ENCODE data around the gene TMEM239.

The TMEM239 gene

GRCh38 chr20:2793471-2793870 lies 22.7 kb upstream of the TMEM239 start:
- TF ChIP-seq REST (IDR thresholded peaks at IDR 0.05; ENCODE audit: insufficient read depth in 1 of 2, low read depth in 2 of 2, low read length in 2 of 2) (no peak), TAF1 (IDR thresholded peaks at IDR 0.05; ENCODE audit: borderline replicate concordance, insufficient read depth, low read length) (no peak), SIN3A (IDR thresholded peaks at IDR 0.05; ENCODE audit: borderline replicate concordance, insufficient read depth, low read length) (no peak), FOXP2 (optimal IDR thresholded peaks at IDR 0.05; ENCODE audit: borderline replicate concordance, extremely low read depth, extremely low read length, insufficient read depth) (no peak), POLR2AphosphoS5 (IDR thresholded peaks at IDR 0.05; ENCODE audit: low read depth, low read length) (no peak)

- TF ChIP-seq FOXP2 (optimal IDR thresholded peaks at IDR 0.05; ENCODE audit: borderline replicate concordance, extremely low read depth, extremely low read length, insufficient read depth) (no peak), POLR2AphosphoS5 (IDR thresholded peaks at IDR 0.05; ENCODE audit: low read depth, low read length) (no peak; the same call in 1 of the 2 replicates), TAF1 (IDR thresholded peaks at IDR 0.05; ENCODE audit: borderline replicate concordance, insufficient read depth, low read length) (no peak), REST (IDR thresholded peaks at IDR 0.05; ENCODE audit: insufficient read depth in 1 of 2, low read depth in 2 of 2, low read length in 2 of 2) (no peak), SIN3A (IDR thresholded peaks at IDR 0.05; ENCODE audit: borderline replicate concordance, insufficient read depth, low read length) (no peak)
These were observed 21.9 kb upstream of the TMEM239 start for GRCh38 chr20:2794202-2794748.

GRCh38 chr20:2794866-2795447 lies 21.2 kb upstream of the TMEM239 start:
- TF ChIP-seq SIN3A (IDR thresholded peaks at IDR 0.05; ENCODE audit: borderline replicate concordance, insufficient read depth, low read length) (no peak), TAF1 (IDR thresholded peaks at IDR 0.05; ENCODE audit: borderline replicate concordance, insufficient read depth, low read length) (no peak), POLR2AphosphoS5 (IDR thresholded peaks at IDR 0.05; ENCODE audit: low read depth, low read length) (no peak), FOXP2 (optimal IDR thresholded peaks at IDR 0.05; ENCODE audit: borderline replicate concordance, extremely low read depth, extremely low read length, insufficient read depth) (no peak)

GRCh38 chr20:2795451-2795850 lies 20.7 kb upstream of the TMEM239 start:
- TF ChIP-seq POLR2AphosphoS5 (IDR thresholded peaks at IDR 0.05; ENCODE audit: low read depth, low read length) (no peak), SIN3A (IDR thresholded peaks at IDR 0.05; ENCODE audit: borderline replicate concordance, insufficient read depth, low read length) (no peak), FOXP2 (optimal IDR thresholded peaks at IDR 0.05; ENCODE audit: borderline replicate concordance, extremely low read depth, extremely low read length, insufficient read depth) (no peak), TAF1 (IDR thresholded peaks at IDR 0.05; ENCODE audit: borderline replicate concordance, insufficient read depth, low read length) (no peak), REST (IDR thresholded peaks at IDR 0.05; ENCODE audit: insufficient read depth in 1 of 2, low read depth in 2 of 2, low read length in 2 of 2) (no peak)

- no peak for TF ChIP-seq POLR2AphosphoS5 (IDR thresholded peaks at IDR 0.05; ENCODE audit: low read depth, low read length)
- no peak for TF ChIP-seq SIN3A (IDR thresholded peaks at IDR 0.05; ENCODE audit: borderline replicate concordance, insufficient read depth, low read length)
- no peak for TF ChIP-seq FOXP2 (optimal IDR thresholded peaks at IDR 0.05; ENCODE audit: borderline replicate concordance, extremely low read depth, extremely low read length, insufficient read depth)
- TF ChIP-seq REST (IDR thresholded peaks at IDR 0.05; ENCODE audit: insufficient read depth in 1 of 2, low read depth in 2 of 2, low read length in 2 of 2): no peak
- no peak for TF ChIP-seq TAF1 (IDR thresholded peaks at IDR 0.05; ENCODE audit: borderline replicate concordance, insufficient read depth, low read length)
These were observed 20.0 kb upstream of the TMEM239 start for GRCh38 chr20:2796011-2796660.

Measured in PFSK-1 (cell line).